Loucy (cell line): ENCODE measurements around the gene SPINT2.

ENCODE experiments used
- H2AFZ ChIP-seq: fragments of 200-600 bp; sonication (generic); 2 replicates; pipeline ENCODE4 v1.6.0; 2016; ENCODE audit warnings: antibody characterized with exemption, mild to moderate bottlenecking, low read length, moderate library complexity
- H3F3A ChIP-seq: fragments of 200-600 bp; 2 replicates; pipeline ENCODE4 v1.6.0; 2016; ENCODE audit warnings: antibody characterized with exemption, low read depth, mild to moderate bottlenecking
- H3K27me3 ChIP-seq: fragments of 200-600 bp; sonication (generic); 2 replicates; pipeline ENCODE4 v1.6.1; 2014; ENCODE audit warnings: low read length, mild to moderate bottlenecking; ENCODE audit not compliant: insufficient read depth, poor library complexity, severe bottlenecking
- H3K36me3 ChIP-seq: fragments of 200-600 bp; sonication (generic); 2 replicates; pipeline ENCODE4 v1.6.1; 2016; ENCODE audit warnings: low read length; ENCODE audit not compliant: insufficient read depth
- H3K4me1 ChIP-seq: fragments of 200-600 bp; sonication (generic); 2 replicates; pipeline ENCODE4 v1.5.1; 2014; ENCODE audit warnings: low read length, mild to moderate bottlenecking; ENCODE audit not compliant: insufficient read depth, poor library complexity, severe bottlenecking
- H3K4me2 ChIP-seq: fragments of 200-600 bp; sonication (generic); 2 replicates; pipeline ENCODE4 v1.6.0; 2014; ENCODE audit warnings: antibody characterized with exemption, low read length, low read depth, mild to moderate bottlenecking; ENCODE audit not compliant: poor library complexity, severe bottlenecking
- H3K4me3 ChIP-seq: fragments of 200-600 bp; sonication (generic); 2 replicates; pipeline ENCODE4 v1.5.1; 2014; ENCODE audit warnings: low read length, mild to moderate bottlenecking, mixed read lengths; ENCODE audit not compliant: poor library complexity, severe bottlenecking
- H3K79me2 ChIP-seq: fragments of 200-600 bp; sonication (generic); 2 replicates; pipeline ENCODE4 v1.6.1; 2014; ENCODE audit warnings: low read length; ENCODE audit not compliant: insufficient read depth
- H3K9ac ChIP-seq: fragments of 200-600 bp; sonication (generic); 2 replicates; pipeline ENCODE4 v1.6.0; 2014; ENCODE audit warnings: mild to moderate bottlenecking, low read depth, low read length, moderate library complexity; ENCODE audit not compliant: poor library complexity, severe bottlenecking
- H3K9me2 ChIP-seq: fragments of 200-600 bp; sonication (generic); replicated peaks from 2 replicates; pipeline ENCODE4 v1.6.1; 2016; ENCODE audit warnings: low read depth, low read length, mixed read lengths
- H3K9me3 ChIP-seq: fragments of 200-600 bp; sonication (generic); 2 replicates; pipeline ENCODE4 v1.6.1; 2014; ENCODE audit warnings: mild to moderate bottlenecking, antibody characterized with exemption, low read length, low read depth; ENCODE audit not compliant: insufficient read depth
- H4K20me1 ChIP-seq: fragments of 200-600 bp; sonication (generic); 2 replicates; pipeline ENCODE4 v1.6.0; 2014; ENCODE audit warnings: antibody characterized with exemption, low read length, mild to moderate bottlenecking; ENCODE audit not compliant: insufficient read depth, poor library complexity, severe bottlenecking
- EZH2phosphoT487 ChIP-seq: fragments of 200-600 bp; IDR thresholded peaks from 2 replicates; pipeline ENCODE4 v1.6.1; 2018; ENCODE audit warnings: antibody characterized with exemption, mild to moderate bottlenecking, moderate library complexity, borderline replicate concordance
- TF ChIP-seq, protein P1 (sequence below): fragments of 200-600 bp; sonication (generic); conservative IDR thresholded peaks from 2 replicates; pipeline ENCODE4 v1.5.1; 2014; ENCODE audit warnings: mild to moderate bottlenecking, antibody characterized with exemption, low read length

SPINT2 gene

DNA sequence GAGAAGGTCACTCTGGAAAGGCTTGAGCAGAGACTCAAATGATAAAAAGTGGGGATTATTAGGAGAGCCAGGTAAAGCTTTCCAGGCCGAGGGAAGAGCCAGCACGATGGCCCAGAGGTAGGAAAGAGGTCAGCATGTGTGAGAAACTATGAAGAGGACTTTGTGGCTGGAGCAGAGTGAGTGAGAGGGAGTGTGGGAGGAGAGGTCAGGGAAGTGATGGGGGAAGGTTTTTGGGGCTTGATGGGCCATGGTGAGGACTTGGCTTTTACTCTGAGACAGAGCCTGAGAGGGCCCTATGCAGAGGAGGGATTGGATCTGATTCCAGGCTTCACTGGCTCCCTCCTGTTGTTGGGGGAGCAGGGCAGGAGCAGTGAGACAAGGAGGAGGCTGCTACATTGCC is 76.6 kb downstream of the SPINT2 start:
- Histone ChIP-seq H3K36me3 (no peaks in the 10 kb centered on the region), H3K9me2 (no peaks in the 10 kb centered on the region), H3K4me1 (peaks cover 5% of the 10 kb centered on the region), H3K79me2 (no peaks in the 10 kb centered on the region), H3K4me3 (no peak overlapping the region), H3K27me3 (no peaks in the 10 kb centered on the region), H4K20me1 (no peaks in the 10 kb centered on the region), H3F3A (no peaks in the 10 kb centered on the region), H3K9ac (no peak overlapping the region), H3K4me2 (no peak overlapping the region), H3K9me3 (no peaks in the 10 kb centered on the region), H2AFZ (no peak overlapping the region)
- TF ChIP-seq EZH2phosphoT487 = no peak
- TF ChIP-seq, protein P1, sequence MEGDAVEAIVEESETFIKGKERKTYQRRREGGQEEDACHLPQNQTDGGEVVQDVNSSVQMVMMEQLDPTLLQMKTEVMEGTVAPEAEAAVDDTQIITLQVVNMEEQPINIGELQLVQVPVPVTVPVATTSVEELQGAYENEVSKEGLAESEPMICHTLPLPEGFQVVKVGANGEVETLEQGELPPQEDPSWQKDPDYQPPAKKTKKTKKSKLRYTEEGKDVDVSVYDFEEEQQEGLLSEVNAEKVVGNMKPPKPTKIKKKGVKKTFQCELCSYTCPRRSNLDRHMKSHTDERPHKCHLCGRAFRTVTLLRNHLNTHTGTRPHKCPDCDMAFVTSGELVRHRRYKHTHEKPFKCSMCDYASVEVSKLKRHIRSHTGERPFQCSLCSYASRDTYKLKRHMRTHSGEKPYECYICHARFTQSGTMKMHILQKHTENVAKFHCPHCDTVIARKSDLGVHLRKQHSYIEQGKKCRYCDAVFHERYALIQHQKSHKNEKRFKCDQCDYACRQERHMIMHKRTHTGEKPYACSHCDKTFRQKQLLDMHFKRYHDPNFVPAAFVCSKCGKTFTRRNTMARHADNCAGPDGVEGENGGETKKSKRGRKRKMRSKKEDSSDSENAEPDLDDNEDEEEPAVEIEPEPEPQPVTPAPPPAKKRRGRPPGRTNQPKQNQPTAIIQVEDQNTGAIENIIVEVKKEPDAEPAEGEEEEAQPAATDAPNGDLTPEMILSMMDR = no peak
